Panc1 (cell line): ENCODE data around the gene ARSG. TPM values are rescaled to one million over a fixed set of nuclear protein-coding genes. Genes with fewer than 3 reads are reported as not detected.
"Not testable (repeated sequence)": the region's sequence is repeated elsewhere in the genome, so short reads cannot be mapped to it uniquely, and the experiment has no call there.

Source experiments
- ATAC-seq: fragments of 200-7000 bp; cut with Tn5 transposase; 2 replicates; pipeline ENCODE4 v1.9.1; 2020; ENCODE audit warnings: mild to moderate bottlenecking, moderate library complexity
- BruUV-seq: library from RNA; stranded (reverse); fragments of 400-500 nt; replicated peaks from 2 replicates; lab custom pipeline; 2021; lab: Mats Ljungman, UMichigan
- CTCF ChIA-PET: fragments of 300-600 bp; sonication (Branson Sonifier 250); formaldehyde crosslinking; loops from one replicate; lab custom pipeline; 2022; ENCODE audit warnings: antibody characterized with exemption; lab: Charles Lee
- POLR2A ChIA-PET: fragments of 300-600 bp; sonication (Branson Sonifier 250); formaldehyde crosslinking; loops from one replicate; lab custom pipeline; 2022; ENCODE audit warnings: antibody characterized with exemption; lab: Charles Lee
- DNase-seq: peaks from one replicate; pipeline ENCODE4 v3.0.0-alpha.2; 2010; ENCODE audit warnings: low read depth, low spot score
- H3K27ac ChIP-seq: 2 replicates; pipeline ENCODE4 v1.5.1; 2011; ENCODE audit warnings: mild to moderate bottlenecking, low read length, inconsistent platforms
- H3K27me3 ChIP-seq: fragments of 200-500 bp; sonication (Bioruptor generic); 2 replicates; pipeline ENCODE4 v1.6.0; 2014; ENCODE audit warnings: low read length, inconsistent platforms; ENCODE audit not compliant: control insufficient read depth, insufficient read depth
- H3K36me3 ChIP-seq: fragments of 200-500 bp; sonication (Bioruptor generic); 2 replicates; pipeline ENCODE4 v1.5.1; 2014; ENCODE audit warnings: inconsistent platforms, mild to moderate bottlenecking, low read length, moderate library complexity; ENCODE audit not compliant: control insufficient read depth, insufficient read depth
- H3K4me1 ChIP-seq: 2 replicates; pipeline ENCODE4 v1.5.1; 2011; ENCODE audit warnings: inconsistent platforms, mild to moderate bottlenecking, low read length, moderate library complexity; ENCODE audit not compliant: control insufficient read depth, insufficient read depth
- H3K4me3 ChIP-seq, 2 experiments: 2 replicates each; pipeline ENCODE4 v1.5.1; 2011 to 2012; ENCODE audit warnings: low read depth in 2 of 2, low read length in 2 of 2, mild to moderate bottlenecking in 2 of 2, inconsistent platforms in 1 of 2, moderate library complexity in 1 of 2
- H3K9me3 ChIP-seq: fragments of 200-500 bp; sonication (Bioruptor generic); 2 replicates; pipeline ENCODE4 v1.5.1; 2014; ENCODE audit warnings: low read depth, mild to moderate bottlenecking, inconsistent platforms, low read length, moderate library complexity; ENCODE audit not compliant: control insufficient read depth, insufficient read depth
- CTCF ChIP-seq: fragments of 450-650 bp; IDR thresholded peaks from 2 replicates; pipeline ENCODE4 v1.5.1; 2017; ENCODE audit warnings: mild to moderate bottlenecking
- POLR2AphosphoS5 ChIP-seq: IDR thresholded peaks from 2 replicates; pipeline ENCODE4 v1.6.1; 2012; ENCODE audit warnings: mild to moderate bottlenecking, low read depth, low read length, moderate library complexity
- REST ChIP-seq, 2 experiments: IDR thresholded peaks; 2 replicates each; pipeline ENCODE4 v1.6.1; 2011 to 2012; ENCODE audit warnings: low read depth in 2 of 2, control low read depth in 1 of 2, low read length in 1 of 2, mild to moderate bottlenecking in 1 of 2, moderate library complexity in 1 of 2; ENCODE audit not compliant: insufficient read depth in 1 of 2
- SIN3A ChIP-seq: IDR thresholded peaks from 2 replicates; pipeline ENCODE4 v1.6.1; 2012; ENCODE audit warnings: low read depth, mild to moderate bottlenecking, low read length, moderate library complexity, borderline replicate concordance; ENCODE audit not compliant: insufficient read depth
- TCF7L2 ChIP-seq: IDR thresholded peaks from 2 replicates; pipeline ENCODE4 v1.6.1; 2011; ENCODE audit warnings: mild to moderate bottlenecking, low read depth, low read length, inconsistent platforms
- in situ Hi-C: cut with HindIII; loops from 2 replicates; pipeline ENCODE4 v1.10.0; 2016; ENCODE audit warnings: low sequenced_read_pairs, low pct_unique_long_range_greater_than_20kb
- intact Hi-C: fragments of 100-400 bp; cut with micrococcal nuclease; formaldehyde crosslinking; loops from one replicate; pipeline ENCODE4 v1.10.0; 2022; ENCODE audit not compliant: unreplicated experiment
- total RNA-seq: library from RNA; stranded (reverse); gene quantifications from one replicate; pipeline ENCODE4 v1.2.1, GENCODE V29; 2021; ENCODE audit not compliant: unreplicated experiment

Gene ARSG
- total RNA-seq, 1 experiment from 2014 or later: 2.3 TPM

DNA sequence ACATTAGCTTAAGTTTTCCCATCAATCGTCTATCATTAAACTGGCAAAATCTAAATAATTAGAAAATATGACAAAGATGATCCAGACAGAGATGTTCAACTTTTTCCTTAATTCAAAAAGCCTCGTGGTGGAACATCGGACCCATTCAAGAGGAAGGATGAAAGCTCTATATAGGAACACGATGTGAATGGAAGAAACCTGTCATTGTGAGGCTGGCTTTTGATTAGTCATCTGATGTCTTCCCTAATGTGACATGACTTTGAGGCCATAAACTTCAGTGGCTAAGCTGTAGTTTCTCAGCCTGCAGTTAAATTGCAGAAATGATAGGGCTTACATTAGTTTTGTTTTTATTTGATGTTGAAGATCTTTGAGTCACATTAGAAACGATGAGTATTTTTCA, 42.4 kb upstream of the ARSG start:
- Histone ChIP-seq H3K9me3 (no peaks in the 10 kb centered on the region), H3K36me3 (peaks cover 5% of the 10 kb centered on the region), H3K27me3 (no peaks in the 10 kb centered on the region), H3K4me1 (peaks cover 3% of the 10 kb centered on the region; the same call in 1 of the 2 replicates), H3K27ac (peak overlapping the region; percentile 83), H3K4me3 (peak overlapping the region; percentile 57 to 80)
- intact Hi-C loops (no loop called here), in situ Hi-C loops (no loop called here)
- no TSS peak for BruUV-seq
- TF ChIP-seq SIN3A: no peak
- DNase-seq: no peak
- ChIA-PET POLR2A (no interaction called here), CTCF (no interaction called here)
- ATAC-seq: no peak

- ATAC-seq: no peak
- in situ Hi-C loops (no loop called here), intact Hi-C loops (no loop called here)
- no peak for DNase-seq
- Histone ChIP-seq H3K4me3 (no peak overlapping the region), H3K27me3 (no peaks in the 10 kb centered on the region), H3K36me3 (peaks cover 5% of the 10 kb centered on the region), H3K4me1 (peaks cover 3% of the 10 kb centered on the region; the same call in 1 of the 2 replicates), H3K27ac (no peak overlapping the region), H3K9me3 (no peaks in the 10 kb centered on the region)
- TF ChIP-seq SIN3A (no peak), CTCF (no peak), POLR2AphosphoS5 (no peak), TCF7L2 (no peak), REST (IDR thresholded peaks at IDR 0.05; ENCODE audit: insufficient read depth in 1 of 2, low read depth in 2 of 2, low read length in 1 of 2) (no peak)
- no TSS peak for BruUV-seq
- POLR2A ChIA-PET: no interaction called here
- CTCF ChIA-PET: no interaction called here
Measured at GRCh38 chr17:68249354-68249765, 41.9 kb upstream of the ARSG start.

- H3K9me3 ChIP-seq, H3K36me3 ChIP-seq, intact Hi-C loops, in situ Hi-C loops, DNase-seq, H3K27ac ChIP-seq, BruUV-seq, H3K27me3 ChIP-seq, ATAC-seq, H3K4me3 ChIP-seq, POLR2A ChIA-PET, H3K4me1 ChIP-seq: not testable (repeated sequence)
- CTCF ChIA-PET: interaction anchor here (0.7 kb wide), 1 partner anchor 145 kb away, joined by 3 read pairs; no protein-coding TSS in a partner anchor
Measured at GRCh38 chr17:68253426-68253825, 37.9 kb upstream of the ARSG start.
